ENCODE results near the gene BMP2.
A peak's percentile ranks its signal among the peaks of the same experiment; 100 is the strongest.

The BMP2 gene

DNA sequence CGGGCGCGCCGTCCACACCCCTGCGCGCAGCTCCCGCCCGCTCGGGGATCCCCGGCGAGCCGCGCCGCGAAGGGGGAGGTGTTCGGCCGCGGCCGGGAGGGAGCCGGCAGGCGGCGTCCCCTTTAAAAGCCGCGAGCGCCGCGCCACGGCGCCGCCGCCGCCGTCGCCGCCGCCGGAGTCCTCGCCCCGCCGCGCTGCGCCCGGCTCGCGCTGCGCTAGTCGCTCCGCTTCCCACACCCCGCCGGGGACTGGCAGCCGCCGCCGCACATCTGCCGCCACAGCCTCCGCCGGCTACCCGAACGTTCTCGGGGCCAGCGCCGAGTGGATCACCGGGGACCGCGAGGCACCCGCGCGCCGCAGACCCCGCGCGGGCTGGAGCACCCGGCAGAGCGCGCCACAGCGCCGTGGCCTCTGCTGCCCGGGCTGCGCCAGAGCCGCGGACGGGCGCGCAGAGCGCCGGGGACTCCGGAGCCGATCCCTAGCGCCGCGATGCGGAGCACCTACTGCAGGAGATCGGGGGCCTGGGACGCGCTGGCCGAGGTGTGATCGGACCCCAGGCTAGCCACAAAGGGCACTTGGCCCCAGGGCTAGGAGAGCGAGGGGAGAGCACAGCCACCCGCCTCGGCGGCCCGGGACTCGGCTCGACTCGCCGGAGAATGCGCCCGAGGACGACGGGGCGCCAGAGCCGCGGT lies at the start of gene BMP2:
TSS of gene BMP2 (plus strand) at position 151 of the 692 bp plus-strand sequence. CDS start 2,441 bp downstream, outside the sequence.
- in situ Hi-C loops (cut with HindIII; ENCODE audit: low pct_ligation_motif_present, low pct_unique_long_range_greater_than_20kb, low sequenced_read_pairs) = no loop called here
- DNase-seq = peak; percentile 25

DNA sequence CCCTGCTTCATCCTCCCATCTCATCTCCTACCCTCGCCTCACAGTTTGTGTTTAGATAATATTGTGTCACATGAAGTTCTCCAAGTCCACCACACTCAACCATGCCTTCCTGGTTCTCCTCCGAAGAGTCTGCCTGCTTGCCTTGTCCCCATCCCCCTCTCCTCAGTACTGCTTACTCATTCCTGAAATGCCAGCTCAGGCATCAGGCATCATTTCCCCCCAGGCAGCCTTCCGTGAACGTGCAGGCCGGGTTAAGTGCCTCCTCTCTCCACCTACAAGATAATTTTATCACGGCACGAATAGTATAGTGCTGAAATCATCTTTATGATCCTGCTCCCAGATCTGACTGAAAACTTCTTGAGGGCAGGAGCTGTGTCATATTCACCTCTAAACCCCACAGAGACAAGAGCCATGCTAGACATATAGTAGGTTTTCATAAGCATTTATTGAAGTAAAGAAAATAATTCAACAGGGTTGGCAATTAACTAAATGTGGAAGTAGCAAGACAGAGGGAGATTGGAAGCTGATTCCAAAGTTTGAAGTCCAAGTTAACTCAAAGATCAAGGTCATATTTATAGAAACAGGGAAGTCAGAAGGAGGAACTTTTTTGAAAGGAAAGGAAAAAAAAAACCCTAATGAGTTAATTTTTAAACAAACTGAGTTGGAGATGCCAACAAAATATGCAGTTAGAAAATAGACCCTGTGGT lies 48.7 kb upstream of the BMP2 start:
- DNase-seq = peak; percentile 33
- in situ Hi-C loops (cut with HindIII; ENCODE audit: low pct_ligation_motif_present, low pct_unique_long_range_greater_than_20kb, low sequenced_read_pairs) = no loop called here

DNA sequence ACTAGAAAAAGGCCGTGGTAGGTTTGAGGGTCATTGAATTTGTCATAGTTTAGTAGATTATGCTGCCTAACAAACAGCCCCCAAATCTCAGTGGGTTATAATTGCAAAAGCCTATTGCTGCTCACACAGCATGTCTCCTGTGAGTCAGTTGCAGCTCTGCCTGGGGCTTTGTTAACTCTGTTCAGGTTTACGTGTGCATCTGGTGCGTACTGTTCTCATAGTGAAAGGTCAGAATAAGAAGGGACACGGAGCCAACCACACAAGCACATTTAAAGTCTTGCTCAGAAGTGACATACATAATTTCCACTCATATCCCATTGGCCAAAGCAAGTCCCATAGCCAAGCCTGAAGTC lies 48.1 kb upstream of the BMP2 start:
- in situ Hi-C loops (cut with HindIII; ENCODE audit: low pct_ligation_motif_present, low pct_unique_long_range_greater_than_20kb, low sequenced_read_pairs) = no loop called here
- no peak for DNase-seq

DNA sequence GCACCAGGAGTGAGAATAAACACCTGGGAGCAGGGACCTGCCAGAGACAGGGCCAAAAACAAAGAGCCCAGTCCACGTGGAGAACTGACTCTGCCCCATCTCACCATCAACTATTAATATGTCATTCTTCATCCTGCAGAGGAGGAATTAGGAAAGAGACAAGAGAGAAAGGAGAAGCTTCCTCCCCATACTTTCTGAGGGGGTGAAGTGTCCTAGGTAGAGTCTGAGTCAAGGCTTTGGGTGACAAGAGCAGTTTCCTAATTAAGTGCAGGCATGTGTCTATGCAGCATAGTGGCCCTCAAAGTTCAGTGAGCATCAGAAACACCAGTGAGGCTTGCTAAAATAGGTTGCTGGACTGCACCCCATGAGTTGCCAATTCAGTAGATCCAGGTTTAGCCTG lies 40.7 kb upstream of the BMP2 start:
- no peak for DNase-seq
- in situ Hi-C loops (cut with HindIII; ENCODE audit: low pct_ligation_motif_present, low pct_unique_long_range_greater_than_20kb, low sequenced_read_pairs) = no loop called here

DNA sequence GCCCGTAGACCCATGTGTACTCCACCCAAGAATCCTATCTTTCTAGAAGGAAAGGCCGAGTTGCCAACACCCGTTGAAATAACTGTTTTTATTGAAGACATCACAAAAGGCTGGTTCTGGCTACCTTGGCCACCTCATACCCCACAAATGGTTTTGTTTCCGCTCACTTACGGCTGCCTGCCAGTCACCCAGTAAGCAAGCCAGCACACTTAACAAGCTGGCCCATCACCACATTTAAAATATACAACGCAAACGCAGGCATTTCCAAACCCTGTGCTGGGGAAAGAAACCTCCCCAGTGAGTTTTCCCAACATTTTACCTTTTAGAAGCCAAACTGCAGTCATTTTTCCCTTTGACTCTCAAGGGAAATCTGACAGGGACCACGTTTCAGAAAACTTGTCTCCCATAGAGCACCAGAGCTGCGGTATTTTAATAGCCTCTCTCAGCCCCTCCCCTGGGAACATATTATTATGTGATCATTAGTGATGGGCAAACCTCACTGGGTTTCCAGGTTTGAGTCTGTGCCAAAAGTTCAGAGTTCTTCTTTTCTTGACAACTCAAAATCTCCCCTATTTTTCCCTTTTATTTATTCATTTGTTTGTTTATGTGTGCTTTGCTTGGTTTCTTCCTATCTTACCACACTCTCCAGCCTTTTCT lies 36.7 kb upstream of the BMP2 start:
- in situ Hi-C loops (cut with HindIII; ENCODE audit: low pct_ligation_motif_present, low pct_unique_long_range_greater_than_20kb, low sequenced_read_pairs) = no loop called here
- DNase-seq = no peak

DNA sequence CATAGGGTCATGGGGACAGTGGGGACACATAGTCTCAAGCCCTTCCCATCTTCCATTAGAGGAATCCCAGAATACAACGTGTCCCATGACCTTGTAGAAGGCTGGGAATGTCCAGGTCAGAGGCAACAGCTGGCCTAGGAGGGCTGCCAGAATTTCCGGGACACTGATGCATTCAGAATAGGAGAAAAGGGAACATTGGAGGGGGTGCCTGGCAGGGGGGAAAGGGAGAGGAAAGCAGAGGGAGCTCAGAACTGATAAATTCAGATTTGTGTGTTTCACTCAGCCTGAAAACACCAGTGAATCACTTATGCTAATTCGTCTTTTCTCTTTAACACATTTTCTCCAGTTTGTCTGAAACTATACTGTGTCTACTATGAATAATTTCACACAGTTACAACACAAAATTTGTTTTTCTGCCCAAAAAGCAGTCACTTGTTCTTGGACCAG lies 35.5 kb upstream of the BMP2 start:
- DNase-seq = no peak
- in situ Hi-C loops (cut with HindIII; ENCODE audit: low pct_ligation_motif_present, low pct_unique_long_range_greater_than_20kb, low sequenced_read_pairs) = no loop called here

DNA sequence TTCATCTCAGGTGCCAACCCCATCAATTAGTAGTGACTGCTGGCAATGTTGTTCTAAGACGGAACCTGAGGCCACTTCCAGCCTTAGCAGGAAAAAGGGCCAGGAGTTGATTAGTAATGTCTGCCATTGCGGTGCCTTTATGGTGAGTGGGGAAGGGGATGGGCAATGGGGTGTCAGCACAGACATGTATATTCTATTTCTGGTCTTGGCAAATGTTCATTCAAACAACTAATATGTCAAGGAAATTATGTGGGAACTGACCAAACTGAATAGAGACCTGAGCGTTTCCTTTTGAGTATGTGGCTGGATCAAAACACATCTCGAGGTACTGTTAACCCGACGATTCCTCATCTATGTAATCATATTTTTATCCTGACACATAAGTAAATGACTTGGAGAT lies 34.6 kb upstream of the BMP2 start:
- in situ Hi-C loops (cut with HindIII; ENCODE audit: low pct_ligation_motif_present, low pct_unique_long_range_greater_than_20kb, low sequenced_read_pairs) = no loop called here
- no peak for DNase-seq

DNA sequence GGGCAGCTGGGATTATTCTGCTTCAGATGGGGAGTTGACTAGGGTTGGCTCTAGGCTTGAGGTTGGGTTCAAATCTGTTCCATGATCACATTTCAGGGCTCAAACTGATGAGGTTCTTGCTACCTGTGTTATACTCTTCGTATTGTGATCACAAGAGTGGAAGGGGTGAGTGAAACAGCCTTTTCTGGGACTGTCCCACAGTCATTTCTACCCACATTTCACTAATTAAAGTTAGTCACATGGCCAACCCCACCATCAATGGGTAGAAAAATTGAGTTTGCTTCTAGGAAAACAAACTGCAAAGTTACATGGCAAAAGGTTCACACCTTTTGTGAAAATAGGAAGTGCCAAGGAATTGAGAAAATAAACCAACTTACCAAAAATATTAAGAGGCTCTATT lies 33.5 kb upstream of the BMP2 start:
- DNase-seq = no peak
- in situ Hi-C loops (cut with HindIII; ENCODE audit: low pct_ligation_motif_present, low pct_unique_long_range_greater_than_20kb, low sequenced_read_pairs) = no loop called here

DNA sequence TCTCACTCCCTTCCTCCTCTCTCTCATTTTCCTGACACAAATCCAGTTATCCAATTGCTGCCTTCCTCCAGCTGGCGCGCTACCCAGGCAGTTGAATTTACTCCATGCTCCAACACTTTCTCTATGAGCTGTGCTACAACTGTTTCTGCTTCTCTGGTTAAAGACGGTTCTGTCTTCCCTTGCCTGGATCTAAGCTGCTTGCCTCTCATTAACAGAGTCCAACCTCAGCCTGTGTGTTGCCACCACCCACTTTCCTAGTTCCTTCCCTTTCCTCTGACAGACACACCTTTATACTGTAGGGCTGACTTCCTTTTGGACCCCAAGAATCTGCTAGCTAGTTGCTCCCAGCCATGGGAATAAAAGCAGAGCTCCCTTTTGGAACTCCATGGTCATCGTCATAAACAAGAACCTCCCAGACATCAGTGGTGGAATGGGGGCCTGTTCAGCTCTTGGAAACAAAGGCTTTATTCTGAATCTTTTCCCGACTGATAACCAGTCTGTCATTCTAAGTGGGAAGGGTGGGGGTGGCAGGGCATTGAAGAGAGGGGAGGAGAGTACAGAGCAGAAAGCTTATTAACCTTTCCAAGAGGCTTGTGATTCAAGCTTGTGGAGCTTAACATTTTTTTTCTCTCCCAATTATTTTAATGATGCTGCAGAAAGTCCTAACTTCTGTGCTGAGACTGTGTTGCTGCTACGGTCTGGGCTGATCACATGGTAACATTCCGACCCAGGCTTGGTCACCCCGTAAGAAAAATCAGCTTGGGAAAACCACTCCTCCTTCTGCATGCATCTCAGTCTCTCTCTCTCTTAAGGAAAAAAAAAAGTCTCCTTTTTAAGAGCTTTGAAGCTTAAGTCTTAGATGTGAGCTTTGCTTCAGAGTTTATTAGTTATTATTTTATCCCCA lies 31.3 kb upstream of the BMP2 start:
- in situ Hi-C loops (cut with HindIII; ENCODE audit: low pct_ligation_motif_present, low pct_unique_long_range_greater_than_20kb, low sequenced_read_pairs) = no loop called here
- DNase-seq = no peak

DNA sequence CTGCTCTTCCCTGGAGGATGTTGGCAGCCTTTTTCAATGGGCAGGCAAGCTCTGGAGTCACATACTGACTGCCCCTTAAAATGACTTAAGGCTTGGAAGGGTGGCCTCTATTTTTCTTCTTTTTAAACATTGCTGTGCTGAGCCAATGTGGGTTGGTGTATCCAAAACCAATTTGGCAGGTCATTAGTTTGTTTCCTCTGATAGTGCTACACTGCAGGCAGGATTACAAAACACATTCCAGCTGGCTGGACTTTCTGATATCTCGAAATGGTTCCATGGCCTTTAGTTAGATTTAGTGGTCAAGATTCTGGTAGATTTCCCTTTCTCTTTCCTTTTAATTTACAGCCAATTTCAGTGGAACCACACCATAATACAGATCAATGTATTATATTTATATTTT lies 28.1 kb upstream of the BMP2 start:
- in situ Hi-C loops (cut with HindIII; ENCODE audit: low pct_ligation_motif_present, low pct_unique_long_range_greater_than_20kb, low sequenced_read_pairs) = no loop called here
- DNase-seq = no peak

DNA sequence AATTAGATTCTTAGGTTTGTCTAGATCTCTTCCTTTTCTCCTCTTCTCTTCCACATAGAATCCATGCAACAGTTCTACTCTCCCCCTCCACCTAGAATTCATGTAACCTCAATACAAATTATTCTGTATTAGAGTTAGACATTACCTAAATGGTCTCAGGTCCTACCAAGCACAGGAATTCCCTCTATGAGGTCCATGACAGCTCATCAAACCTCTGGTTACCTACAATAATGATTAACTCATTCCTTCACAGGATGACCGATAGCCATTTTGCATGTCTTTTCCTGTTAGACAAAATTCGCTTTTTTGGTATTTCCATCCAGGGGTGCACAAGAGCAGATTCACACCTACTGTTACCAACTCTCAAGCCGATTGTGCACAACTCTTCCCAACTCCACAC lies 27.4 kb upstream of the BMP2 start:
- in situ Hi-C loops (cut with HindIII; ENCODE audit: low pct_ligation_motif_present, low pct_unique_long_range_greater_than_20kb, low sequenced_read_pairs) = no loop called here
- peak; percentile 22 for DNase-seq

DNA sequence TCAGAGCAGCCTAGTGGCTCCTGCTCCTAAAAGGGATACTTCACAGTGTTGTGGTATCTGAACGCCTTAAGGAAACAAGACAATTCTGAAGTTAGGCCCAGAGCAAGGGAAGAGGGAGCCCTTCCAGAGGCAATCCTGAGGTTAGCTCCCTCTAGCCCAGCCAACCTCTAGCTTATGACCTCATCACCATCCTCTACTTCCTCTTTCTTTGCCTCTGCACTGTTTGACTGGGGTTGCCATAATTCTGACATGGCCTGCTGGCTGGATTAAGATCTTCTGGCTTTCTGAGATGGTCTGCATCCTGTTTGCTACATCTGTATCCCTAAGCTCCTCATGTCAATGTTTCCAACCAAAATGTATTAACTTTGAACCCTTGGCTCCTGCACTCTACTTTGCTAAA lies 23.3 kb upstream of the BMP2 start:
- in situ Hi-C loops (cut with HindIII; ENCODE audit: low pct_ligation_motif_present, low pct_unique_long_range_greater_than_20kb, low sequenced_read_pairs) = no loop called here
- DNase-seq = no peak

DNA sequence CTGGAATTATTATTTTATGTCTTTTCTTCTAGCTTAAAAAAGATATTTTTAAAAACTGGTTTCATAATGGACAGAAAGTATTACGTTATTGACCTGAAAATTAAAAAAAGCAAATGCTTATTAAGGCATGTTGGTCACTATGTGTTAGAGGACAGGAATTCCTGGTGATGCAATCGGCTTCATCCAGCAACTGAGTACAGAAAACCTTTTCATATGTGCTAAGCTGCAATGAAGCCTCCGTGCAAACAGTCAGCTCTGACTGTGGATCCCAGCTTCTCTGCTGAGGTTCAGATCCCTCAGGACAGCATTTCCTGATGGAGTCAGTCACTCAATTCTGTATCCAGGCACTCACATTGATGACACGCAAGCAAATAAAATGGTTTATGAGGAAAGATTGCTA lies 22.7 kb upstream of the BMP2 start:
- in situ Hi-C loops (cut with HindIII; ENCODE audit: low pct_ligation_motif_present, low pct_unique_long_range_greater_than_20kb, low sequenced_read_pairs) = no loop called here
- DNase-seq = no peak

DNA sequence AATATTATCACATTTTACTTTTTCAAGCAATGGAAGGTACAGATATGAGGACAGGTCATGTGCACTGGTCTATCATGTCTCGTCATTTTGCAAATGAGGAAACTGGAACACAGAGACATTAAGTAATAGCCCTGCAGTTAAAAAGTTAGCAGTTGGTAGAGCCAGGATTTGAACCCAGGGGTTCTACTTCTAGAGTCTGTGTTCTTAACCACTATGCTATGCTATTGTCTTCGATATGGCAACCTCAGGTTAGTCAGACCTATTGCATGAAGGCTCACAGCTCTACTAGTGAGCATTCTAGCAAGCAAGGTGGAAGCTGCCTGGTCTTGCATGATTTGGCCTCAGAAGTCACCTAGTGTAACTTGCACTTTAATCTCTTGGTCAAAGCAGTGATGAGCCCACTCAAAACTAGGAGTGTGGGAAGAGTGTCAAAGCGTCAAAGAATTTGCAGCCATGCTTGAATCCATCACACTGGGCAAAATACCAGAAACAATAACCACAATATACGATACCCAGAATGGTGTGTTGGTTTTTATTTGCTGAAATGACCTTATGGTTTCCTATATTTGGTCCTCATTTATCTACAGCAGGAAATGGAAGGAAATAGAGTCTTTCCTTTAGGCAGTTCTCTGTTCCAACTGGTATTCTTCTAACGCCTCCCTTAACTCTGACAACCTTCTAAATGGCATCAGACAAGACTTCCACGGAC lies 20.4 kb upstream of the BMP2 start:
- DNase-seq = peak; percentile 7
- in situ Hi-C loops (cut with HindIII; ENCODE audit: low pct_ligation_motif_present, low pct_unique_long_range_greater_than_20kb, low sequenced_read_pairs) = no loop called here

DNA sequence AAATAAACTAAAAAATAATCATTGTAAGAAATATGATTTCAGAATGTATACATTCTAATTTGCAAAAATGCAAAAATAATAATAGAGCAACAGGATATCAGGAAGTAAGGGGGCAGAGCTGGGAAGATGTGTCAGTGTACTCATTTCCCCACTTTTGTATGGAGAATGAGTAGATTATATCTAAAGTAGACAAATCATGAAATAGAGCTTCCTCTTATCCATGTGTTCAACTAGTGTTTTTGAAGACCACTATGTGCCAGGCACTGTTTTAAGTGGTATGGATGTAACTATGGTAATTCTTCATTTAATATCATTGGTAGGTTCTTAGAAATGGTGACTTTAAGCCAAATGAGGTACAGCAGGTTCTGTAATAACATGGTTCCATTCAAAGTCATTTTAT lies 17.0 kb upstream of the BMP2 start:
- in situ Hi-C loops (cut with HindIII; ENCODE audit: low pct_ligation_motif_present, low pct_unique_long_range_greater_than_20kb, low sequenced_read_pairs) = no loop called here
- DNase-seq = no peak

DNA sequence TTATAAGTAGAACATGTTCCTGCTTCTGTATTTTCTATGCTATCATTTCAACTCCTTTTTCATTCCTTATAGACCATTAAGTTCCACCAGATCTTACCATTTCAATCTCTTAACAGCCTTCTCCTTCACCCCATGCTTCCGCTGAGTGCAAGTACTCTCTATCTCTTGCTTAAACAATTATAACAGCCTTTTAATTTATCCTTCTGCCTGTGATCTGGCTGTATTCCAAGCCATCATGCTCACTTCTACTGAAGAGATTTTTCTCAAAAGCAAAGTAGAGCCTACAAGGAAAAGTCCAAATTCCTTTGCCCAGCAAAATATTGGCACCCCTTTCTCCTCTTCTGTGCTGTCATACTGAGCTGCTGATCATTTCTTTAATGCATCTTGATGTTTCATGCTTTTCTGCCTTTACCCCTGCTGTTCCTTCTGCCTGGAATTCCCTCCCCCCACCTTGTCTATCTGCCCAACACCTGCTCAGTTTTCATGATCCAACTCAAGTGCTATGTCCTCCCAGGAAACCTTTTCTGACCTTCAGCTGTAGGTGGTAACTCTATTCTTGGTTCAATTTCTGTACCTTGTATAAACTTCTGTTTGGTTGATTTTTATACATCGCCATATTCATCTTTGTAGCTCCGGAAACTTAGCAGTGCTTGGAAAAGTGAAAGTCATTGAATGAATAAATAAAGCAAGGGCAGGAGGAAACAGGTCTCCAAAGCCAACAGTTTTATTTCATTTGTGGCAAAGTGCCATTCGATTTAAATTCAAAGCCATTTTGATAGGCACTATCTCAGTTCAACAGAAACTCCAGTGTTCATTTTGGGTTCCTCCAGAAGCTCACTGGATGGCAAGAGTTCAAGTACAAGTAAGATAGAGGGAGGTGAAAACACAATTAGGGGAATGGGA lies 10.5 kb upstream of the BMP2 start:
- no peak for DNase-seq
- in situ Hi-C loops (cut with HindIII; ENCODE audit: low pct_ligation_motif_present, low pct_unique_long_range_greater_than_20kb, low sequenced_read_pairs) = no loop called here

DNA sequence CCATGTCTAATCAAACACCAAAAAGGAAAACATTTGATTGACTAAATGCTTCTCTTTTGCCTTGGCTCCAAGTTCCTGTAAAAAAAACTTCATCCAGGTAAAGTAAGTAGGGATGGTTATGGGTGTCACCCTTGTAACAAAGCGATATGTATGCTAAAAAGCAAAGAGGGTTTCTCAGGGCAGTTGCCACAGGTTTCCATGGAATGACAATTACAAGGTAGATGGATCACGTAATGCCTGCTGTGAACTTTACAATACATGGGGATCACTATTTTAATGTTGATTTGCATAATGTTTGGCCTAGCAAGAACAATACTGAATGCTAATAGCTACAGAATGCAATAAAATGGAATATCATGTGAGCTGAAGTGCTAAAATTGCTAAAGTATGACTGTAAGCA lies 2.9 kb upstream of the BMP2 start:
- in situ Hi-C loops (cut with HindIII; ENCODE audit: low pct_ligation_motif_present, low pct_unique_long_range_greater_than_20kb, low sequenced_read_pairs) = no loop called here

More for the DNA sequence above, 2.9 kb upstream of the BMP2 start:
- no peak for DNase-seq

Data from ACHN (cell line).